Endothelial cell (in vitro differentiated cells): ENCODE measurements around the gene SPI1. TPM values are rescaled to one million over a fixed set of nuclear protein-coding genes. Genes with fewer than 3 reads are reported as not detected.

Source experiments
- DNase-seq: peaks from one replicate; pipeline ENCODE4 v3.0.0; 2021; ENCODE audit warnings: low spot score
- H3K27ac Mint-ChIP-seq: one replicate; pipeline ENCODE4 v1.8.0; 2021; ENCODE audit warnings: mixed read lengths, inconsistent platforms; ENCODE audit not compliant: unreplicated experiment
- H3K27me3 Mint-ChIP-seq: one replicate; pipeline ENCODE4 v1.8.0; 2021; ENCODE audit warnings: mild to moderate bottlenecking, moderate library complexity, mixed read lengths, inconsistent platforms; ENCODE audit not compliant: unreplicated experiment
- H3K36me3 Mint-ChIP-seq: one replicate; pipeline ENCODE4 v1.8.0; 2021; ENCODE audit warnings: mild to moderate bottlenecking, low read depth, mixed read lengths, inconsistent platforms; ENCODE audit not compliant: unreplicated experiment
- H3K4me1 Mint-ChIP-seq: one replicate; pipeline ENCODE4 v1.8.0; 2021; ENCODE audit warnings: mild to moderate bottlenecking, mixed read lengths, inconsistent platforms; ENCODE audit not compliant: unreplicated experiment
- H3K4me3 Mint-ChIP-seq: one replicate; pipeline ENCODE4 v1.8.0; 2021; ENCODE audit warnings: mild to moderate bottlenecking, mixed read lengths, inconsistent platforms; ENCODE audit not compliant: unreplicated experiment
- H3K9me3 Mint-ChIP-seq: one replicate; pipeline ENCODE4 v1.8.0; 2021; ENCODE audit warnings: mixed read lengths, inconsistent platforms; ENCODE audit not compliant: unreplicated experiment
- CTCF ChIP-seq: fragments of 200-600 bp; sonication (generic); IDR thresholded peaks from one replicate; pipeline ENCODE4 v1.5.0; 2021; ENCODE audit warnings: antibody characterized with exemption; ENCODE audit not compliant: unreplicated experiment
- total RNA-seq: library from RNA; stranded (reverse); fragmentation: NEBNext Ultra II Directional; extraction: Animal tissue kit (Norgen Biotek cat#: 25700); gene quantifications from one replicate; pipeline ENCODE4 v1.2.1, GENCODE V29; 2021; ENCODE audit not compliant: unreplicated experiment

The SPI1 gene
- total RNA-seq, 1 donor from 2014 or later, result not detected

GRCh38 chr11:47329987-47330931 is 48.1 kb downstream of the SPI1 start:
- no peak for TF ChIP-seq CTCF
- Mint-ChIP-seq H3K4me3 (no peak overlapping the region), H3K4me1 (peaks cover 14% of the 10 kb centered on the region), H3K27me3 (peaks cover under 1% of the 10 kb centered on the region), H3K36me3 (peaks cover 26% of the 10 kb centered on the region), H3K9me3 (no peaks in the 10 kb centered on the region), H3K27ac (peak overlapping the region; percentile 77)
- no peak for DNase-seq

- H3K27me3 Mint-ChIP-seq, result peaks cover 6% of the 10 kb centered on the region
- no peak overlapping the region for H3K4me3 Mint-ChIP-seq
- TF ChIP-seq CTCF, result no peak
- H3K36me3 Mint-ChIP-seq, result peaks cover 31% of the 10 kb centered on the region
- H3K27ac Mint-ChIP-seq, result peak overlapping the region; percentile 77
- no peak for DNase-seq
- no peaks in the 10 kb centered on the region for H3K9me3 Mint-ChIP-seq
- H3K4me1 Mint-ChIP-seq, result peaks cover 20% of the 10 kb centered on the region
Measured at GRCh38 chr11:47329431-47329986, 48.8 kb downstream of the SPI1 start.

- no peaks in the 10 kb centered on the region for H3K9me3 Mint-ChIP-seq
Measured at GRCh38 chr11:47328449-47329390, 49.6 kb downstream of the SPI1 start.

GRCh38 chr11:47327949-47328348 is 50.4 kb downstream of the SPI1 start:
- Mint-ChIP-seq H3K4me1 (peaks cover 20% of the 10 kb centered on the region), H3K9me3 (no peaks in the 10 kb centered on the region), H3K27me3 (peaks cover 6% of the 10 kb centered on the region), H3K36me3 (peaks cover 35% of the 10 kb centered on the region), H3K4me3 (no peak overlapping the region), H3K27ac (peak overlapping the region; percentile 76)
- no peak for DNase-seq
- no peak for TF ChIP-seq CTCF

More at GRCh38 chr11:47328449-47329390, 49.6 kb downstream of the SPI1 start:
- Mint-ChIP-seq H3K36me3 (peaks cover 31% of the 10 kb centered on the region), H3K27ac (peak overlapping the region; percentile 61), H3K4me1 (peaks cover 20% of the 10 kb centered on the region), H3K27me3 (peaks cover 6% of the 10 kb centered on the region), H3K4me3 (no peak overlapping the region)
- DNase-seq, result no peak
- TF ChIP-seq CTCF, result no peak
